K562 (cell line): ENCODE data around the gene NYAP2. TPM values are rescaled to one million over a fixed set of nuclear protein-coding genes. Genes with fewer than 3 reads are reported as not detected.

Source experiments
- CEBPG ChIP-seq, 3 experiments: fragments of 200-800 bp in 1 of 3; sonication (Bioruptor generic) in 1 of 3; sonication (generic) in 1 of 3; formaldehyde crosslinking in 1 of 3; IDR thresholded peaks in 2 of 3; conservative IDR thresholded peaks in 1 of 3; 2 replicates each; pipeline versions ENCODE4 v1.6.1 to v1.8.0; 2016 to 2022; ENCODE audit warnings: missing compliant biosample characterization in 2 of 3, missing genetic modification characterization in 2 of 3, mild to moderate bottlenecking in 1 of 3, missing genetic modification reagents in 1 of 3
- KLF16 ChIP-seq: IDR thresholded peaks from 2 replicates; pipeline ENCODE4 v1.6.1; 2016; ENCODE audit warnings: antibody characterized with exemption
- MAX ChIP-seq: sonication (generic); formaldehyde crosslinking; IDR thresholded peaks from 2 replicates; pipeline ENCODE4 v1.9.0; 2022; ENCODE audit warnings: mild to moderate bottlenecking, missing genetic modification reagents
- MYBL2 ChIP-seq, 2 experiments: fragments of 450-650 bp in 1 of 2; sonication (generic) in 1 of 2; formaldehyde crosslinking in 1 of 2; IDR thresholded peaks; 2 replicates each; pipeline versions ENCODE4 v1.6.1 to v1.8.1; 2017 to 2022; ENCODE audit warnings: borderline replicate concordance in 1 of 2, inconsistent platforms in 1 of 2, low read depth in 1 of 2, mild to moderate bottlenecking in 1 of 2, missing genetic modification reagents in 1 of 2, moderate library complexity in 1 of 2
- SNAPC5 ChIP-seq: fragments of 250-450 bp; sonication (Bioruptor Pico); IDR thresholded peaks from 2 replicates; pipeline ENCODE4 v1.8.0; 2021; ENCODE audit warnings: moderate library complexity, mild to moderate bottlenecking, inconsistent platforms
- polyA plus RNA-seq, 8 experiments: library from polyadenylated mRNA; depleted of rRNA in 4 of 8; stranded (reverse) in 5 of 8; unstranded in 3 of 8; fragments of >200 nt; fragmentation: Nextera tagmentation in 2 of 8; fragmentation: Illumina TruSeq in 1 of 8; extraction: Ambion mirVana in 2 of 8; extraction: Trizol in 1 of 8; gene quantifications; 2 replicates each; pipeline versions ENCODE4 v1.2.1 to v1.2.3, GENCODE V29; 2011 to 2014; ENCODE audit warnings: inconsistent platforms in 1 of 8, missing spikeins in 1 of 8
- total RNA-seq, 7 experiments: library from RNA; depleted of rRNA in 6 of 7; stranded (reverse); fragments of >200 nt in 6 of 7; fragmentation: Illumina TruSeq in 2 of 7; extraction: Trizol in 2 of 7; gene quantifications; 2 replicates each; pipeline versions ENCODE4 v1.2.1 to v1.2.3, GENCODE V29; 2011 to 2021; ENCODE audit warnings: low replicate concordance in 1 of 7
- TF ChIP-seq, protein P1 (sequence below): fragments of 450-650 bp; IDR thresholded peaks from 2 replicates; pipeline ENCODE4 v1.6.1; 2016; ENCODE audit warnings: mild to moderate bottlenecking, moderate library complexity

Gene NYAP2
- total and polyA plus RNA-seq, 9 of the 15 experiments (the other 6 are each of a cell fraction or from before 2014, with no cell fraction given) = 0.03 to 0.04 (median 0.04) TPM; not detected in 3

DNA sequence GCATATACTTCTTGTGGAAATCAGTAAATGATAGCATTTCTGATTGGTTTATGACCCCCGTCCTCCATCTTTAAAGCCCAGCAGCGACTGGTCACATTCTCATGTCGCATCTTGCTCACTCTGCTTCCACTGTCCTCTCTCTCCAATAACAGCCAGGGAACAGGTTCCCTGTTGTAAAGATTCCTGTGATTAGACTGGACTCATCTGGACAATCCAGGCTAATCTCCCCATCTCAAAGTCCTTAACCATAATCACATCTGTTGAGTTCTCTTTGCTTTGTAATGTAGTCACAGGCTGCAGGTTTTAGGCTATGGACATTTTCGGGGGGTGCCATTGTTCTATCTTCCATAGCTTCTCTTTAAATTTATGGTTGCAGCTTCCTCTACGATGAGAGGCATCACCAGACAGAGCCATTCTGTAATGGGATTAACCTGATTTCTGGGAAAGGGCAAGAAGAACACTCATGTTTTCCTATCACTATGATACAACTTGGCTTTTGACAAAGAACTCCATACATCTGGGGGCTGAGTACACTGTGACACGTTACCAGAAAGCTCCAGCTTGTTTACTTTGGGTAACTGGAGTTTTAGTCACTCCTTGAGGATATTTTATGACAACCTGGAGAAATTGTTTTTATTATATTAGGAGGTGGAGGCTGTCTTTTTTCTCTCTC is 159.0 kb downstream of the NYAP2 start (continued):
- TF ChIP-seq, protein P1, sequence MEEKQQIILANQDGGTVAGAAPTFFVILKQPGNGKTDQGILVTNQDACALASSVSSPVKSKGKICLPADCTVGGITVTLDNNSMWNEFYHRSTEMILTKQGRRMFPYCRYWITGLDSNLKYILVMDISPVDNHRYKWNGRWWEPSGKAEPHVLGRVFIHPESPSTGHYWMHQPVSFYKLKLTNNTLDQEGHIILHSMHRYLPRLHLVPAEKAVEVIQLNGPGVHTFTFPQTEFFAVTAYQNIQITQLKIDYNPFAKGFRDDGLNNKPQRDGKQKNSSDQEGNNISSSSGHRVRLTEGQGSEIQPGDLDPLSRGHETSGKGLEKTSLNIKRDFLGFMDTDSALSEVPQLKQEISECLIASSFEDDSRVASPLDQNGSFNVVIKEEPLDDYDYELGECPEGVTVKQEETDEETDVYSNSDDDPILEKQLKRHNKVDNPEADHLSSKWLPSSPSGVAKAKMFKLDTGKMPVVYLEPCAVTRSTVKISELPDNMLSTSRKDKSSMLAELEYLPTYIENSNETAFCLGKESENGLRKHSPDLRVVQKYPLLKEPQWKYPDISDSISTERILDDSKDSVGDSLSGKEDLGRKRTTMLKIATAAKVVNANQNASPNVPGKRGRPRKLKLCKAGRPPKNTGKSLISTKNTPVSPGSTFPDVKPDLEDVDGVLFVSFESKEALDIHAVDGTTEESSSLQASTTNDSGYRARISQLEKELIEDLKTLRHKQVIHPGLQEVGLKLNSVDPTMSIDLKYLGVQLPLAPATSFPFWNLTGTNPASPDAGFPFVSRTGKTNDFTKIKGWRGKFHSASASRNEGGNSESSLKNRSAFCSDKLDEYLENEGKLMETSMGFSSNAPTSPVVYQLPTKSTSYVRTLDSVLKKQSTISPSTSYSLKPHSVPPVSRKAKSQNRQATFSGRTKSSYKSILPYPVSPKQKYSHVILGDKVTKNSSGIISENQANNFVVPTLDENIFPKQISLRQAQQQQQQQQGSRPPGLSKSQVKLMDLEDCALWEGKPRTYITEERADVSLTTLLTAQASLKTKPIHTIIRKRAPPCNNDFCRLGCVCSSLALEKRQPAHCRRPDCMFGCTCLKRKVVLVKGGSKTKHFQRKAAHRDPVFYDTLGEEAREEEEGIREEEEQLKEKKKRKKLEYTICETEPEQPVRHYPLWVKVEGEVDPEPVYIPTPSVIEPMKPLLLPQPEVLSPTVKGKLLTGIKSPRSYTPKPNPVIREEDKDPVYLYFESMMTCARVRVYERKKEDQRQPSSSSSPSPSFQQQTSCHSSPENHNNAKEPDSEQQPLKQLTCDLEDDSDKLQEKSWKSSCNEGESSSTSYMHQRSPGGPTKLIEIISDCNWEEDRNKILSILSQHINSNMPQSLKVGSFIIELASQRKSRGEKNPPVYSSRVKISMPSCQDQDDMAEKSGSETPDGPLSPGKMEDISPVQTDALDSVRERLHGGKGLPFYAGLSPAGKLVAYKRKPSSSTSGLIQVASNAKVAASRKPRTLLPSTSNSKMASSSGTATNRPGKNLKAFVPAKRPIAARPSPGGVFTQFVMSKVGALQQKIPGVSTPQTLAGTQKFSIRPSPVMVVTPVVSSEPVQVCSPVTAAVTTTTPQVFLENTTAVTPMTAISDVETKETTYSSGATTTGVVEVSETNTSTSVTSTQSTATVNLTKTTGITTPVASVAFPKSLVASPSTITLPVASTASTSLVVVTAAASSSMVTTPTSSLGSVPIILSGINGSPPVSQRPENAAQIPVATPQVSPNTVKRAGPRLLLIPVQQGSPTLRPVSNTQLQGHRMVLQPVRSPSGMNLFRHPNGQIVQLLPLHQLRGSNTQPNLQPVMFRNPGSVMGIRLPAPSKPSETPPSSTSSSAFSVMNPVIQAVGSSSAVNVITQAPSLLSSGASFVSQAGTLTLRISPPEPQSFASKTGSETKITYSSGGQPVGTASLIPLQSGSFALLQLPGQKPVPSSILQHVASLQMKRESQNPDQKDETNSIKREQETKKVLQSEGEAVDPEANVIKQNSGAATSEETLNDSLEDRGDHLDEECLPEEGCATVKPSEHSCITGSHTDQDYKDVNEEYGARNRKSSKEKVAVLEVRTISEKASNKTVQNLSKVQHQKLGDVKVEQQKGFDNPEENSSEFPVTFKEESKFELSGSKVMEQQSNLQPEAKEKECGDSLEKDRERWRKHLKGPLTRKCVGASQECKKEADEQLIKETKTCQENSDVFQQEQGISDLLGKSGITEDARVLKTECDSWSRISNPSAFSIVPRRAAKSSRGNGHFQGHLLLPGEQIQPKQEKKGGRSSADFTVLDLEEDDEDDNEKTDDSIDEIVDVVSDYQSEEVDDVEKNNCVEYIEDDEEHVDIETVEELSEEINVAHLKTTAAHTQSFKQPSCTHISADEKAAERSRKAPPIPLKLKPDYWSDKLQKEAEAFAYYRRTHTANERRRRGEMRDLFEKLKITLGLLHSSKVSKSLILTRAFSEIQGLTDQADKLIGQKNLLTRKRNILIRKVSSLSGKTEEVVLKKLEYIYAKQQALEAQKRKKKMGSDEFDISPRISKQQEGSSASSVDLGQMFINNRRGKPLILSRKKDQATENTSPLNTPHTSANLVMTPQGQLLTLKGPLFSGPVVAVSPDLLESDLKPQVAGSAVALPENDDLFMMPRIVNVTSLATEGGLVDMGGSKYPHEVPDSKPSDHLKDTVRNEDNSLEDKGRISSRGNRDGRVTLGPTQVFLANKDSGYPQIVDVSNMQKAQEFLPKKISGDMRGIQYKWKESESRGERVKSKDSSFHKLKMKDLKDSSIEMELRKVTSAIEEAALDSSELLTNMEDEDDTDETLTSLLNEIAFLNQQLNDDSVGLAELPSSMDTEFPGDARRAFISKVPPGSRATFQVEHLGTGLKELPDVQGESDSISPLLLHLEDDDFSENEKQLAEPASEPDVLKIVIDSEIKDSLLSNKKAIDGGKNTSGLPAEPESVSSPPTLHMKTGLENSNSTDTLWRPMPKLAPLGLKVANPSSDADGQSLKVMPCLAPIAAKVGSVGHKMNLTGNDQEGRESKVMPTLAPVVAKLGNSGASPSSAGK = no peak
- TF ChIP-seq CEBPG (CRISPR knock-in tag; IDR thresholded peaks at IDR 0.05) = no peak
- TF ChIP-seq CEBPG (tag; conservative IDR thresholded peaks at IDR 0.05 in 1 of 2, IDR thresholded peaks at IDR 0.05 in 1 of 2) = no peak
- TF ChIP-seq KLF16 = no peak
- TF ChIP-seq MAX = no peak
- no peak for TF ChIP-seq MYBL2 (IDR thresholded peaks at IDR 0.05; ENCODE audit: low read depth)
- TF ChIP-seq MYBL2 (CRISPR knock-in tag; IDR thresholded peaks at IDR 0.05; ENCODE audit: borderline replicate concordance) = no peak
- TF ChIP-seq SNAPC5 = no peak
- TF ChIP-seq, all 486 proteins: peak for 0
